ENCODE results near the gene CEP68.
A peak's percentile ranks its signal among the peaks of the same experiment; 100 is the strongest.
"Not testable (repeated sequence)": the region's sequence is repeated elsewhere in the genome, so short reads cannot be mapped to it uniquely, and the experiment has no call there.

Gene CEP68

GRCh38 chr2:65031341-65032018 is 24.7 kb upstream of the CEP68 start:
- DNase-seq (ENCODE audit: low read depth): no peak

GRCh38 chr2:65032019-65032975 is 23.9 kb upstream of the CEP68 start:
- no peak for DNase-seq (ENCODE audit: low read depth)

GRCh38 chr2:65033178-65033577 is 23.0 kb upstream of the CEP68 start:
- no peak for DNase-seq (ENCODE audit: low read depth)

GRCh38 chr2:65033667-65034066 is 22.5 kb upstream of the CEP68 start:
- DNase-seq (ENCODE audit: low read depth): not testable (repeated sequence)

- DNase-seq (ENCODE audit: low read depth): no peak
Measured at GRCh38 chr2:65035351-65035943, 20.8 kb upstream of the CEP68 start.

- DNase-seq (ENCODE audit: low read depth): no peak
Measured at GRCh38 chr2:65037178-65037577, 19.0 kb upstream of the CEP68 start.

- DNase-seq (ENCODE audit: low read depth): no peak
Measured at GRCh38 chr2:65039640-65040039, 16.6 kb upstream of the CEP68 start.

GRCh38 chr2:65040400-65041261 is 15.6 kb upstream of the CEP68 start:
- DNase-seq (ENCODE audit: low read depth): peak; percentile 65

GRCh38 chr2:65043001-65043400 is 13.2 kb upstream of the CEP68 start:
- no peak for DNase-seq (ENCODE audit: low read depth)

- no peak for DNase-seq (ENCODE audit: low read depth)
Measured at GRCh38 chr2:65044097-65044735, 12.0 kb upstream of the CEP68 start.

- no peak for DNase-seq (ENCODE audit: low read depth)
Measured at GRCh38 chr2:65045651-65046050, 10.6 kb upstream of the CEP68 start.

- no peak for DNase-seq (ENCODE audit: low read depth)
Measured at GRCh38 chr2:65046633-65047407, 9.4 kb upstream of the CEP68 start.

- no peak for DNase-seq (ENCODE audit: low read depth)
Measured at GRCh38 chr2:65049010-65049639, 7.1 kb upstream of the CEP68 start.

GRCh38 chr2:65050931-65051330 is 5.3 kb upstream of the CEP68 start:
- DNase-seq (ENCODE audit: low read depth): no peak

- DNase-seq (ENCODE audit: low read depth): no peak
Measured at GRCh38 chr2:65053199-65053598, 3.0 kb upstream of the CEP68 start.

GRCh38 chr2:65054749-65055421 is 1.3 kb upstream of the CEP68 start:
- no peak for DNase-seq (ENCODE audit: low read depth)

GRCh38 chr2:65055422-65056214 is 598 bp upstream of the CEP68 start:
- no peak for DNase-seq (ENCODE audit: low read depth)

- no peak for DNase-seq (ENCODE audit: low read depth)
Measured at GRCh38 chr2:65057054-65057375, 799 bp downstream of the CEP68 start.

Data from activated T-cell treated with anti-CD3 and anti-CD28 coated beads for 48 hours (primary cell).